ENCODE results near the gene MARCHF10. TPM values are rescaled to one million over a fixed set of nuclear protein-coding genes. Genes with fewer than 3 reads are reported as not detected.

Gene MARCHF10
- total and polyA plus RNA-seq, 2 donors (not counting 1 experiment from before 2014, with no cell fraction given) = 0.17 TPM; not detected in 1

DNA sequence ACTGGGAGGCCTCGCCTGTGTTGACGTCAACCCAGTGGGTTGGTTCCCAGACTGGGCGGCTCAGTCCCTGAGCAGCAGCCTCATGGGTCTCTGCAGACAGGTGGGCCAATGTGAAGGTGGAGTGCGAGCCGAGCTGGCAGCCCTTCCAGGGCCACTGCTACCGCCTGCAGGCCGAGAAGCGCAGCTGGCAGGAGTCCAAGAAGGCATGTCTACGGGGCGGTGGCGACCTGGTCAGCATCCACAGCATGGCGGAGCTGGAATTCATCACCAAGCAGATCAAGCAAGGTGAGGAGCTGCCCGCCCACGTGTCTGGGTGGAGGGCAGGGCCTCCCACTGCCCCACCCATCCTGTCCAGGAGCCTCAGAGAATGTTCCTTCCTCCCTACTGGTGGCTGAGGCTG, 136.6 kb downstream of the MARCHF10 start:
- TF ChIP-seq EZH2 (IDR thresholded peaks at IDR 0.05; ENCODE audit: low read length, missing control alignments) = no peak
- TF ChIP-seq, protein P1, sequence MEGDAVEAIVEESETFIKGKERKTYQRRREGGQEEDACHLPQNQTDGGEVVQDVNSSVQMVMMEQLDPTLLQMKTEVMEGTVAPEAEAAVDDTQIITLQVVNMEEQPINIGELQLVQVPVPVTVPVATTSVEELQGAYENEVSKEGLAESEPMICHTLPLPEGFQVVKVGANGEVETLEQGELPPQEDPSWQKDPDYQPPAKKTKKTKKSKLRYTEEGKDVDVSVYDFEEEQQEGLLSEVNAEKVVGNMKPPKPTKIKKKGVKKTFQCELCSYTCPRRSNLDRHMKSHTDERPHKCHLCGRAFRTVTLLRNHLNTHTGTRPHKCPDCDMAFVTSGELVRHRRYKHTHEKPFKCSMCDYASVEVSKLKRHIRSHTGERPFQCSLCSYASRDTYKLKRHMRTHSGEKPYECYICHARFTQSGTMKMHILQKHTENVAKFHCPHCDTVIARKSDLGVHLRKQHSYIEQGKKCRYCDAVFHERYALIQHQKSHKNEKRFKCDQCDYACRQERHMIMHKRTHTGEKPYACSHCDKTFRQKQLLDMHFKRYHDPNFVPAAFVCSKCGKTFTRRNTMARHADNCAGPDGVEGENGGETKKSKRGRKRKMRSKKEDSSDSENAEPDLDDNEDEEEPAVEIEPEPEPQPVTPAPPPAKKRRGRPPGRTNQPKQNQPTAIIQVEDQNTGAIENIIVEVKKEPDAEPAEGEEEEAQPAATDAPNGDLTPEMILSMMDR (conservative IDR thresholded peaks at IDR 0.05 in 1 of 2, IDR thresholded peaks at IDR 0.05 in 1 of 2; ENCODE audit: low read depth in 1 of 2, low read length in 2 of 2) = no peak
- Histone ChIP-seq H3K79me2 (ENCODE audit: control insufficient read depth, insufficient read depth, low read length) (no peaks in the 10 kb centered on the region), H3K9ac (ENCODE audit: insufficient read depth, low read length) (no peak overlapping the region), H2AFZ (ENCODE audit: low read length) (no peak overlapping the region), H3K9me3 (ENCODE audit: control insufficient read depth, insufficient read depth, low read depth, low read length) (no peaks in the 10 kb centered on the region), H4K20me1 (ENCODE audit: control insufficient read depth, extremely low read depth, insufficient read depth, low read length) (no peaks in the 10 kb centered on the region), H3K27ac (ENCODE audit: insufficient read depth, low read length) (no peak overlapping the region), H3K4me3 (replicated peaks in 1 of 4; ENCODE audit: control extremely low read depth in 1 of 4, insufficient read depth in 1 of 4, low read depth in 3 of 4, low read length in 4 of 4) (no peak overlapping the region), H3K36me3 (ENCODE audit: control insufficient read depth, insufficient read depth, low read length) (peaks cover 32% of the 10 kb centered on the region), H3K4me2 (ENCODE audit: extremely low read depth, insufficient read depth, low read length) (no peak overlapping the region), H3K27me3 (ENCODE audit: control insufficient read depth, insufficient read depth, low read length) (no peaks in the 10 kb centered on the region), H3K4me1 (ENCODE audit: control insufficient read depth, extremely low read depth, insufficient read depth, low read length) (no peaks in the 10 kb centered on the region)
- peak in 1 of 2 donors; percentile 17 for DNase-seq (ENCODE audit: low read depth in 2 of 2)

GRCh38 chr17:62670202-62670821, 137.8 kb downstream of the MARCHF10 start:
- no peak overlapping the region for H3K27ac ChIP-seq (ENCODE audit: insufficient read depth, low read length)
- no peaks in the 10 kb centered on the region for H3K4me1 ChIP-seq (ENCODE audit: control insufficient read depth, extremely low read depth, insufficient read depth, low read length)
- no peaks in the 10 kb centered on the region for H3K9me3 ChIP-seq (ENCODE audit: control insufficient read depth, insufficient read depth, low read depth, low read length)
- no peak overlapping the region for H3K4me2 ChIP-seq (ENCODE audit: extremely low read depth, insufficient read depth, low read length)
- H4K20me1 ChIP-seq (ENCODE audit: control insufficient read depth, extremely low read depth, insufficient read depth, low read length) = no peaks in the 10 kb centered on the region
- TF ChIP-seq, protein P1 (conservative IDR thresholded peaks at IDR 0.05 in 1 of 2, IDR thresholded peaks at IDR 0.05 in 1 of 2; ENCODE audit: low read depth in 1 of 2, low read length in 2 of 2) = no peak
- no peak for TF ChIP-seq EZH2 (IDR thresholded peaks at IDR 0.05; ENCODE audit: low read length, missing control alignments)
- H3K79me2 ChIP-seq (ENCODE audit: control insufficient read depth, insufficient read depth, low read length) = no peaks in the 10 kb centered on the region
- H3K27me3 ChIP-seq (ENCODE audit: control insufficient read depth, insufficient read depth, low read length) = no peaks in the 10 kb centered on the region
- peaks cover 31% of the 10 kb centered on the region for H3K36me3 ChIP-seq (ENCODE audit: control insufficient read depth, insufficient read depth, low read length)
- DNase-seq (ENCODE audit: low read depth in 2 of 2) = no peak
- H3K4me3 ChIP-seq (replicated peaks in 1 of 4; ENCODE audit: control extremely low read depth in 1 of 4, insufficient read depth in 1 of 4, low read depth in 3 of 4, low read length in 4 of 4) = no peak overlapping the region
- H2AFZ ChIP-seq (ENCODE audit: low read length) = no peak overlapping the region
- H3K9ac ChIP-seq (ENCODE audit: insufficient read depth, low read length) = no peak overlapping the region

- Histone ChIP-seq H3K4me1 (ENCODE audit: control insufficient read depth, extremely low read depth, insufficient read depth, low read length) (peaks cover 2% of the 10 kb centered on the region), H3K79me2 (ENCODE audit: control insufficient read depth, insufficient read depth, low read length) (peaks cover 5% of the 10 kb centered on the region), H2AFZ (ENCODE audit: low read length) (no peak overlapping the region), H3K4me3 (replicated peaks in 1 of 4; ENCODE audit: control extremely low read depth in 1 of 4, insufficient read depth in 1 of 4, low read depth in 3 of 4, low read length in 4 of 4) (no peak overlapping the region), H3K36me3 (ENCODE audit: control insufficient read depth, insufficient read depth, low read length) (peaks cover 28% of the 10 kb centered on the region), H3K27me3 (ENCODE audit: control insufficient read depth, insufficient read depth, low read length) (no peaks in the 10 kb centered on the region), H3K9me3 (ENCODE audit: control insufficient read depth, insufficient read depth, low read depth, low read length) (no peaks in the 10 kb centered on the region), H3K9ac (ENCODE audit: insufficient read depth, low read length) (no peak overlapping the region), H3K27ac (ENCODE audit: insufficient read depth, low read length) (no peak overlapping the region), H4K20me1 (ENCODE audit: control insufficient read depth, extremely low read depth, insufficient read depth, low read length) (no peaks in the 10 kb centered on the region), H3K4me2 (ENCODE audit: extremely low read depth, insufficient read depth, low read length) (no peak overlapping the region)
- DNase-seq (ENCODE audit: low read depth in 2 of 2) = no peak
- TF ChIP-seq, protein P1 (conservative IDR thresholded peaks at IDR 0.05 in 1 of 2, IDR thresholded peaks at IDR 0.05 in 1 of 2; ENCODE audit: low read depth in 1 of 2, low read length in 2 of 2) = no peak
- no peak for TF ChIP-seq EZH2 (IDR thresholded peaks at IDR 0.05; ENCODE audit: low read length, missing control alignments)
Measured at GRCh38 chr17:62668091-62668804, 139.9 kb downstream of the MARCHF10 start.

Measured in fibroblast of lung (primary cell).